ENCODE results near the gene RASGRF1.

DNA sequence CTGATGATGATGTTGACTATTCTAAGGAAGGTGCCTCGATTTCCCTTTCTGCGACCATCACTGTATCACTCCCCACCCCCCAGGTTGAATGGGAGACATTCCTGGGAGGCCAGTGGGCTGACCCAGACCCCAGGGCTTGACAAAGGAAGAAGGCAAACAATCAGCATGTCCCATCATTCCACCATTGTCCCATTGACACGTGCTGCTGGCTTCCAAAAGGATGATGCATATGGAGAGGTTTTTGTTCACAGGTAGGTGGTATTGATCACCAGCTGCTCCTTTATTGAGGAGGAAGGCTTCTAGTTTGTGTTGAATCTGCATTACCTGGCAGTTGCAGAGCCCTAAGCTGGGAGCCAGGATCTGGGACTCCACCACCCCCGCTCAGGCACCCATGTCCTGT lies 30.4 kb downstream of the RASGRF1 start:
- TF ChIP-seq EZH2phosphoT487 (IDR thresholded peaks at IDR 0.05; ENCODE audit: low read depth), result no peak
- TF ChIP-seq, protein P1, sequence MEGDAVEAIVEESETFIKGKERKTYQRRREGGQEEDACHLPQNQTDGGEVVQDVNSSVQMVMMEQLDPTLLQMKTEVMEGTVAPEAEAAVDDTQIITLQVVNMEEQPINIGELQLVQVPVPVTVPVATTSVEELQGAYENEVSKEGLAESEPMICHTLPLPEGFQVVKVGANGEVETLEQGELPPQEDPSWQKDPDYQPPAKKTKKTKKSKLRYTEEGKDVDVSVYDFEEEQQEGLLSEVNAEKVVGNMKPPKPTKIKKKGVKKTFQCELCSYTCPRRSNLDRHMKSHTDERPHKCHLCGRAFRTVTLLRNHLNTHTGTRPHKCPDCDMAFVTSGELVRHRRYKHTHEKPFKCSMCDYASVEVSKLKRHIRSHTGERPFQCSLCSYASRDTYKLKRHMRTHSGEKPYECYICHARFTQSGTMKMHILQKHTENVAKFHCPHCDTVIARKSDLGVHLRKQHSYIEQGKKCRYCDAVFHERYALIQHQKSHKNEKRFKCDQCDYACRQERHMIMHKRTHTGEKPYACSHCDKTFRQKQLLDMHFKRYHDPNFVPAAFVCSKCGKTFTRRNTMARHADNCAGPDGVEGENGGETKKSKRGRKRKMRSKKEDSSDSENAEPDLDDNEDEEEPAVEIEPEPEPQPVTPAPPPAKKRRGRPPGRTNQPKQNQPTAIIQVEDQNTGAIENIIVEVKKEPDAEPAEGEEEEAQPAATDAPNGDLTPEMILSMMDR (IDR thresholded peaks at IDR 0.05; ENCODE audit: low read depth, low read length), result no peak

Measured in OCI-LY3 (cell line).